Iris pigment epithelial cell (primary cell): ENCODE results near the gene CTCF.

Experiments used
- DNase-seq: peaks from one replicate; pipeline ENCODE4 v3.0.0-alpha.2; 2011; ENCODE audit warnings: low read depth

The CTCF gene

GRCh38 chr16:67665598-67665997, 103.3 kb downstream of the CTCF start:
- DNase-seq, result no peak

DNA sequence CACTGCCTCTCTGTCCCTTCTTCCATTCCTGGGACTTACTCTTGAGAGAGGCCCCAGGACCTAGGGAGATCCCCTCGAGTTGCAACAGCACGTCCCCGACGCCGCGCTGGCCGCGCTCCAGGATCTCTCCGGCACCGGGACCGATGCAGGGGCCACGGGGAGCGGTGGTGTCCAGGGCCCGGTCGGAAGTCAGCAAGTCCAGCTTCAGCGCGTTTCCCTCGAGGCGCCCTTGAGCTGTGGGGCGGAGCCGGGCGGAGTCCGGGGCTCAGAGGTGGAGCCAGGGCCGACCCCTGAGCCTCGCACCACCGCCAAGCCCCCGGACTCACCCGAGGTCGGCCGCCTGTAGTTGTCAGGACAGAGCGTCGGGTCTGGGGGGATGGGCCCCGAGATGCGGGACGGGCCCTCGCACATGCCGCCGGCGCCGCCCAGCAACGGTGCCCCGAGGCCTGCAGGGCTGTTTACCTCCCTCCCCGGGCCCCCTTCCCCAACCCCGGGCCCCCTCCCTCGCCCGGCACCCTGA, 103.8 kb downstream of the CTCF start:
- peak; percentile 32 for DNase-seq

DNA sequence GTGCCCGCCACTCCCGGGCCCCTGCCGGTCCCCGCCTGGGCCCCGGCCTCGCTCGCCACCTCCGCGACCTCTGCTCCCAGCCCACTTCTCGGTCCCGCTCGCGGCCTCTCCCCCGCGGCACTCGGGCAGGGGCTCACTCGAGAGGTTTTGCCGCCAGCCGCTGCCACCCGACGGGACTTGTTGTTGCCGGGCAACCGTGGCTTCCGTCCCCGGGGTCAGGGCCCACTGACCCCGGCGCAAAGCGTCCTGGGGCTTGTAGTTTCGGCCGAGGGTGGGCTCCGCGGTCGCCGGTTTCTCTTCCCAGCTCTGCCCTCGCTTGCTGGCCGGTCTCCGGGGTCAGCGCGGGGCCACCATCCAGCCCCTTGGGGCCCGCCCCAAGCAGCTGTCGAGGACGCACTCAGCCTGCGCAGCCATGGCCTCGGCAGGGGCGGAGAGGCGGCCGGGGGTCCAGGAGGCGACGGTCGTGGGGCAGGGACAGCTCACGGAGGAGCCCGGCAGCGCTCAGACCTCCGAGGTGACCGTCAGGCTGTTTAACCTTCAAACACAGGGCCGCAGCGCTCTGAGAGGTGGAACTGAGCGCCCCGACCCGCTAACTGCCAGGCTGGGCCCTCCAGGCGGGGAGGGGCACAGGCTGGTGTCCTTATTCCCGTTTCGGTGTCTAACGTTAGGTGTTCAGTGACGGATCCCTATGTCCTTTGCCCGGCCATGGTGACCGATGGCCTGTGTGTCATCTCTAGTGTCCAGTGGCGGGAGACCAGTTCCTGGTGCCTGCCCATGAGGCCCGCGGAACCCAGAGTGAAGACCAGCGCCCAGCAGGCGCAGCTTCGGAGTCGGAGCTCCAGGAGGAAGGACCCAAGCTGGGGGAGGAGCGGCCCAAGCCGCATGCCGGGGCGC, 104.5 kb downstream of the CTCF start, which contains the start of the genes C16orf86 and ENKD1:
C16orf86 (plus strand) TSS at position 256 of the 894 bp plus-strand sequence; CDS start at position 413, 157 bp downstream.
ENKD1 (minus strand) TSS at position 192 of the 894 bp plus-strand sequence. CDS start 308 bp downstream, outside the sequence.
- peak; percentile 52 for DNase-seq

DNA sequence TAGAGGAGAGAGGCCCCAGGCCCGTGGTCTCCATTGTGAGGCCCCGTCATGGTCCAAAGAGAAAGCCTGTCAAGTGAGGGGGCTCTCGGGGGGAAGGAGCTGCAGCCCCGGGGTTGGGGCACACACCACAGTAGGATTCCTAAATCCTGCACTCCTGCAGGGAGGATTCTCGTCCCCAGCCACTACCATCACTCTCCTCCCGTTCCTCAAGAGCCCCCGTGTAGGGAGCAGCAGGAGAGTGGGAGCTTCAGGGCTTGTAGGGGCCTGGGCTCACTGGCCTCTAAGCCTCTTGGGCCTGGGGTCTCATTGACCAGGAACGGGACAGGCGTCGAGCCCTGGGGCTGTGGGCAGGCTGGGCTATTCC, 105.1 kb downstream of the CTCF start:
- no peak for DNase-seq

GRCh38 chr16:67667817-67668494, 105.6 kb downstream of the CTCF start:
- DNase-seq, result peak; percentile 87

GRCh38 chr16:67668495-67669157, 106.3 kb downstream of the CTCF start:
- no peak for DNase-seq

DNA sequence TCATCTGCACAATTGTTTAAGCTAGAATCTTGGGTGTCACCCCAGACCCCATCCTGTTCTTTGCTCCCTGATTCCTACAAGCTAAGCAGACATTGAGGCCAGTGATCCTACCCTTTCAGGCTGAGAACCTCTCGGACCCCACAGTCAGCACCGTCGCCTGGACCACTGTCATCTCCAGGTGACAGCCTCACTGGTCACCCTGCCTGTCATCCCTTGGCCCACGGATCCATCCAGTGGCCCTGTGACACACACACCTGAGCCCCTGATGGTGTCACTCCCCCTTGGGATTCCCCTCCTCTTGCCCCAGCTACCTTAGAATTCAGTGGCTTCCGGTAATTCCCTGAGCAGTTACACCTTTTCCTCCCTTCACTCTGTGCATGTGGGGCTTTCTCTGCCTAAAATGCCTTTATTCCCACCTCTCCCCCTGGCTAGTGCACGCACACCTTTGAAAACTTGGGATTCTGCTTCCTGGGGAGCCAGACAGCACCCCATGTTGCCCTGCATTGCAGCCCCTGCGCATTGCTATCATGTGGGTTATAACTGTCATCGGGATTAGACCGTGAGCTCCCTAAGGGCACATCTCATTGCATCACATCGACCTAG, 107.3 kb downstream of the CTCF start:
- DNase-seq, result no peak

DNA sequence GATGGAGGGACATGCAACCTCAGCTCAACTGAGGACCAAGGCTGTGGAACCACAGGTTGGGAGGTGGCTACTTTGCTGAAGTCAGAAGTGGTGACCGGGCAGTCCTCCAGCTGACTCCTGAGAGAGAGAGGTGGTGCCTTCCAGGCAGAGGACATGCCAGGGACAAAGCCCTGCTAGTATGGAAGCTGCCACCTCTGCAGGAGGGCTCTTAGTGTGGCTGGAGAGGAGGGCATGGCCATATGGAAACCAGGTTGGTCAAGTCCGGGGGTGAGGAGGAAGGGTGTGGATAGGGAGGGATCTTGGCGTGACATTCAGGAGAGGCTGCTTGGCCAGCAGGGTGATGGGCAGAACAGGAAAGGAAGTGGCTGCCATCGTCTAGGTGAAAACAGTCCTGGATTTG, 110.0 kb downstream of the CTCF start:
- DNase-seq, result no peak

- DNase-seq, result peak; percentile 69
These were observed 110.7 kb downstream of the CTCF start for GRCh38 chr16:67672739-67673662.

- no peak for DNase-seq
These were observed 111.6 kb downstream of the CTCF start for GRCh38 chr16:67673712-67674580.

- no peak for DNase-seq
These were observed 112.7 kb downstream of the CTCF start for GRCh38 chr16:67674851-67675578.

DNA sequence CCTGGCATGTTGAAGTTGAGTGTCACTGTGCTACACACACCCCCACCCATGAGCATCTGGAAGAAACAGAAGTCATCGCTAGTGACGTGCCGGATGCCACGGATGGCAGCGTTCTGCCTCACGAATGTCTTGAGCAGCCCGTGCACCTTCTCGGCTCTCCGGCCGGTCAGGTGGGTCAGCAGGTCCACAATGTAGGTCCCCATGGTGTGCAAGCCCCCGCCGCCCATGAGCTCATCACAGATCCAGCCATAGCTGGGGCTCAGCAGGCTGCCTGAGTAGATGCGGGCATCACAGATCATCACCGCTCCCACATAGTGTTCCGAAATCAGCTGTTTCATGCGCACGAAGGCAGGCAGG, 113.2 kb downstream of the CTCF start:
- no peak for DNase-seq

DNA sequence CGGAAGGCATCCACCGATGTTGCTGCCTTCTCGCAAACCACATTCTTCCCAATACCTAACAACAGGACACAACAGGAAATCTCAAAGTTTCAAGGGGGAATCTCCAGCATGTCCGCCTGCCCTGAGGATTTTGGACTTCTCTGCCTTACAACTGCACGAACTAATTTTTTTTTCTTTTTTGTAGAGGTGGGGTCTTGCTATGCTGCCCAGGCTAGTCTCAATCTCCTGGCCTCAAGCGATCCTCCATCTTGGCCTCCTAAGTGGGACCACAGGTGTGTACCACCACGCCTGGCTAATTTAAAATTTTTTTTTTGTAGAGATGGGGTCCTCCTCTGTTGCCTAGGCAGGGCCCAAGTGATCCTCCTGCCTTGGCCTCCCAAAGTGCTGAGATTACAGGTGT, 113.7 kb downstream of the CTCF start:
- DNase-seq, result no peak

DNA sequence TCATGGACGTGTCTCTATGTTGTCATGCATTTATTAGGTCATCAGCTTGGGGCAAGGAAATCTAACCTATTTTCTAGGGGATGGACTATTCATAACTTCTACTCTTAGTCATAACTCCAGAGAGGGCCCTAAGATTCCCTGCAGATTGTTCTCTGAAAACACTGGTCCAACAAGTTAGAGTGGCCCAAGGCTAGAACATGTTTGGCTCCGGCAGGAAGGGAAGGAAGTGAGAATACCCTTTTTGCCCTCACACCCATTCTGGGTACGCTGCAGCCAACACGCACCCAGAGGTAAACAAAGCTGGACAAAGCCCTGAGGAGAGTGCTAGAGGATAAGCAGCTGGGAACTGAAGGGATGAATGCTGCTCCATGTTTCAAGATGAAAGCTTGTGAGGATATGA, 114.2 kb downstream of the CTCF start:
- DNase-seq, result no peak

GRCh38 chr16:67676939-67677338, 114.6 kb downstream of the CTCF start:
- no peak for DNase-seq

DNA sequence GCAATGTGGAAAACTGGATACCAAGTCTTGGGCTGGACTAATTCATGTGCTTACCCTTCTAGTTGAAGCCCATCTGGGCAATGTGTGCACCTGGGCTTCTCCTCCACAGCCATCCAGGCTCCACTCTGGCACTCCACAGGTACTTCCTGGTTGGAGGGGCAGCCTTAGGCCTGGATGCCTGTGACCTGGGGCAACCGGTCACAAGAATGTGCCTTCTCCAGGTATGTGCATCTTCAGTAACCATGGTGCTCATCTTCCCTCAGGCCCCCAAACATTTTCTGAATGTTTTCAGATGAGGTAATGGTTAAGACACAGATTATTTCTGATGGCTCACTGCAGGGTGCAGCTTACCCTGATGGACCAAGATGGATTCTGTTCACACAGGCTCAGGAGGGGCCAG, 115.4 kb downstream of the CTCF start:
- DNase-seq, result no peak

DNA sequence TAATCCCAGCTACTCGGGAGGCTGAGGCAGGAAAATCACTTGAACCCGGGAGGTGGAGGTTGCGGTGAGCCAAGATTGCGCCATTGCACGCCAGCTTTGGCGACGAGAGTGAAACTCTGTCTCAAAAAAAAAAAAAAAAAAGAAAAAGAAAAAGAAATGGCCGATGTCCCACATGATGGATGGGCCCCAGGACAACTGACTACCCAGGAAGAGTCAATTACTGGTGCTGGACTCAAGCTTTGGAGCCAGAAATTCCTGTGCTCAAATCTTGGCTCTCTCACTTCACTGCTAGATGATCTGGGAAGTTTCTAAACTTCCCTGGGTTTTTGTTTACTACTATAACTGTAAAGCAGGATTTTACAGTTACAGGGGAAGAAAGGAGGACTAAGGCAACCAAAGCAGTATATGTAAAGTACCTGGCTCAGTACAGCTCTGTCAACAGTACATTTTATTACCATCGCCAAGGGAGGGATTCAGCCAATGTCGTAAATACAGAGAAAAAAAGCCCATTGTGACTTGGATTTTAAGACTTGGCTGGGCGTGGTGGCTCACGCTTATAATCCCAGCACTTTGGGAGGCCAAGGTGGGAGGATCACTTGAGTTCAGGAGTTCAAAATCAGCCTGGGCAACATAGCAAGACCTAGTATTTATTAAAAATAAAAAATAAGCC, 116.2 kb downstream of the CTCF start:
- DNase-seq, result no peak
